Measurements from ENCODE around the gene HOXD12. TPM values are rescaled to one million over a fixed set of nuclear protein-coding genes. Genes with fewer than 3 reads are reported as not detected.
A peak's percentile ranks its signal among the peaks of the same experiment; 100 is the strongest.

The HOXD12 gene
- total RNA-seq, 1 experiment from 2014 or later, result not detected

DNA sequence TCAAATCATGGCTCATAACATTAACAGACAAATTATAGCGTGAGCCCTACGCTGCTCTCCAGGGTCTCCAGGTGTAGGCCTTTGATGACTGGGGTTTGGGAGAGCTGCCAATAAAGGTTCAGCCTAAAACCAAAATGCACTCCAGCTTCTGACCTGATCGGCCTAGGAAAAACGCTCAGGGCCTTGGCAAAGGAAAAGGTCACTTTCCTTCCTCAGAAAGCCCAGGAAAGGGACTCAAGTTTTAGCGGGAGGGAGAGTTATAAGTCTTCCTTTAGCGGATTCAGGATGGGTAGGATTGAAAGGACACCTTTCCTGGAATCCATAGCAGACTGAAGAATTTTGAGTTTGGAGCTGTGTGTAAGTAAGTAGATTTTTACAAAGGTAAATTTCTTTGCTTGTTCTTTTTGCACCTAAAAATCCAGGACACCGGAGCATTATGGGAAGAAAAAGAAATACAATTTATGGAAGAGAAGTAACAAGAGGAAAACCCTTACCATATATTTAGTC is 24.6 kb upstream of the HOXD12 start:
- H3K27me3 ChIP-seq (ENCODE audit: insufficient read depth, low read depth), result peaks cover 79% of the 10 kb centered on the region
- CTCF ChIA-PET, result no interaction called here

DNA sequence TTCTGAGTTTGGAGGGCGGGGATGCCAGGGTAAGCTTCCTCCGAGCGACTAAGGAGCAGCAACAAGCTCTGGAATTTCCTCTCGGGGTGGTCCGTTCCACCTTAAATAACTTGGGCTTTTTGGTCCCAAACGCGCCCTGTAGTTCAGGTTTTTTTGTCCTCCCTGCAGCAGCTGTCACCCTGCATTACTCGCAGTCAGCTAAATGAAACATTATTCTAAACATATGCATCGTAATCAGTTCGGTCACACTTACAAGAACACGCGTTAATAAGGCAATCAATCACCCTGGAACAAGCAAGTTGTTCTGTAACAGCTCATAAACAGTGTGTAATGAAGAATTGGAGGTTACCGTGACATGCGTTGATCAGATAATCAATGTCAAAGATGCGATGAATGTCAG is 24.1 kb upstream of the HOXD12 start:
- H3K4me1 ChIP-seq (replicated peaks; ENCODE audit: insufficient read depth), result no peaks in the 10 kb centered on the region
- no peak overlapping the region for H3K4me3 ChIP-seq
- H3K4me2 ChIP-seq, result 0 out of 2 replicates have a peak overlapping the region, but pooled peaks have one; percentile 0
- intact Hi-C loops (cut with micrococcal nuclease; ENCODE audit: unreplicated experiment), result no loop called here
- DNase-seq, result no peak
- no peaks in the 10 kb centered on the region for H4K20me1 ChIP-seq (ENCODE audit: insufficient read depth)
- BruUV-seq (replicated peaks), result no TSS peak
- H3K79me2 ChIP-seq (ENCODE audit: low read depth), result no peaks in the 10 kb centered on the region
- H3F3A ChIP-seq (ENCODE audit: insufficient read depth, low read depth), result no peaks in the 10 kb centered on the region
- no peak overlapping the region for H2AFZ ChIP-seq
- ChIA-PET POLR2A (ENCODE audit: unreplicated experiment) (no interaction called here), CTCF (no interaction called here)
- TF ChIP-seq, protein P1, sequence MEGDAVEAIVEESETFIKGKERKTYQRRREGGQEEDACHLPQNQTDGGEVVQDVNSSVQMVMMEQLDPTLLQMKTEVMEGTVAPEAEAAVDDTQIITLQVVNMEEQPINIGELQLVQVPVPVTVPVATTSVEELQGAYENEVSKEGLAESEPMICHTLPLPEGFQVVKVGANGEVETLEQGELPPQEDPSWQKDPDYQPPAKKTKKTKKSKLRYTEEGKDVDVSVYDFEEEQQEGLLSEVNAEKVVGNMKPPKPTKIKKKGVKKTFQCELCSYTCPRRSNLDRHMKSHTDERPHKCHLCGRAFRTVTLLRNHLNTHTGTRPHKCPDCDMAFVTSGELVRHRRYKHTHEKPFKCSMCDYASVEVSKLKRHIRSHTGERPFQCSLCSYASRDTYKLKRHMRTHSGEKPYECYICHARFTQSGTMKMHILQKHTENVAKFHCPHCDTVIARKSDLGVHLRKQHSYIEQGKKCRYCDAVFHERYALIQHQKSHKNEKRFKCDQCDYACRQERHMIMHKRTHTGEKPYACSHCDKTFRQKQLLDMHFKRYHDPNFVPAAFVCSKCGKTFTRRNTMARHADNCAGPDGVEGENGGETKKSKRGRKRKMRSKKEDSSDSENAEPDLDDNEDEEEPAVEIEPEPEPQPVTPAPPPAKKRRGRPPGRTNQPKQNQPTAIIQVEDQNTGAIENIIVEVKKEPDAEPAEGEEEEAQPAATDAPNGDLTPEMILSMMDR (conservative IDR thresholded peaks at IDR 0.05), result no peak
- no peak for TF ChIP-seq EZH2 (IDR thresholded peaks at IDR 0.05; ENCODE audit: low read depth)
- no peaks in the 10 kb centered on the region for H3K36me3 ChIP-seq (ENCODE audit: low read depth)
- H3K27me3 ChIP-seq (ENCODE audit: insufficient read depth, low read depth), result peaks cover 79% of the 10 kb centered on the region
- H3K9me2 ChIP-seq (ENCODE audit: insufficient read depth), result no peaks in the 10 kb centered on the region
- no peak overlapping the region for H3K27ac ChIP-seq
- H3K9me3 ChIP-seq (ENCODE audit: insufficient read depth, low read depth), result no peaks in the 10 kb centered on the region

More for the DNA sequence above, 24.6 kb upstream of the HOXD12 start:
- BruUV-seq (replicated peaks), result no TSS peak
- no peak for TF ChIP-seq EZH2 (IDR thresholded peaks at IDR 0.05; ENCODE audit: low read depth)
- TF ChIP-seq, protein P1 (conservative IDR thresholded peaks at IDR 0.05), result no peak
- H3K9me2 ChIP-seq (ENCODE audit: insufficient read depth), result no peaks in the 10 kb centered on the region
- H2AFZ ChIP-seq, result no peak overlapping the region
- H3K27ac ChIP-seq, result no peak overlapping the region
- no peaks in the 10 kb centered on the region for H3F3A ChIP-seq (ENCODE audit: insufficient read depth, low read depth)
- no peaks in the 10 kb centered on the region for H4K20me1 ChIP-seq (ENCODE audit: insufficient read depth)
- H3K4me1 ChIP-seq (replicated peaks; ENCODE audit: insufficient read depth), result no peaks in the 10 kb centered on the region
- DNase-seq, result no peak
- POLR2A ChIA-PET (ENCODE audit: unreplicated experiment), result no interaction called here
- no peaks in the 10 kb centered on the region for H3K36me3 ChIP-seq (ENCODE audit: low read depth)
- H3K4me3 ChIP-seq, result no peak overlapping the region
- H3K9me3 ChIP-seq (ENCODE audit: insufficient read depth, low read depth), result no peaks in the 10 kb centered on the region
- no peaks in the 10 kb centered on the region for H3K79me2 ChIP-seq (ENCODE audit: low read depth)
- 0 out of 2 replicates have a peak overlapping the region, but pooled peaks have one; percentile 0 for H3K4me2 ChIP-seq
- intact Hi-C loops (cut with micrococcal nuclease; ENCODE audit: unreplicated experiment), result no loop called here

DNA sequence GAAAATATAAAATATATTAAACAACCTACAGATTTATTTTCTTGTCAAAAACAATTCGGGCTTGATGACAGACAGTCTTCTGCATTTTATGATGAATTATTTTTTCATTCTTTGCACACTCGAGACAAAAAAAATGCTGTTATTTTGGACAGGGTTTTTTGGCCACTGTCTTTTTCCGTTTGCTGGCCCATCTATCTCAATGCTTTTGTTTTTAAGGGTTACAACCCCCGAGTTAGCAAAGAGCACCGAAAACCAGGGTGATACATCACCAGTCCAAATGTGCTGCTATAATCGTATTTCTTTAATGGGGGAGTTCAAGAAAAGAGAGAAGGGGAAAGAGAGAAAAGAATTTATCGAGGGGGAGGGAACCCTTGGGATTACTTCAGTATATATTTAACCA is 23.5 kb upstream of the HOXD12 start:
- POLR2A ChIA-PET (ENCODE audit: unreplicated experiment), result no interaction called here

More for the DNA sequence above, 23.5 kb upstream of the HOXD12 start:
- TF ChIP-seq EZH2 (IDR thresholded peaks at IDR 0.05; ENCODE audit: low read depth), result no peak
- TF ChIP-seq, protein P1 (conservative IDR thresholded peaks at IDR 0.05), result no peak
- no peak for DNase-seq
- Histone ChIP-seq H3K36me3 (ENCODE audit: low read depth) (no peaks in the 10 kb centered on the region), H3K27ac (no peak overlapping the region), H4K20me1 (ENCODE audit: insufficient read depth) (no peaks in the 10 kb centered on the region), H3K4me2 (no peak overlapping the region), H3K4me1 (replicated peaks; ENCODE audit: insufficient read depth) (no peaks in the 10 kb centered on the region), H2AFZ (no peak overlapping the region), H3K9me3 (ENCODE audit: insufficient read depth, low read depth) (no peaks in the 10 kb centered on the region; the same call in 1 of the 2 replicates), H3K4me3 (no peak overlapping the region), H3K79me2 (ENCODE audit: low read depth) (no peaks in the 10 kb centered on the region), H3F3A (ENCODE audit: insufficient read depth, low read depth) (no peaks in the 10 kb centered on the region), H3K27me3 (ENCODE audit: insufficient read depth, low read depth) (peaks cover 76% of the 10 kb centered on the region), H3K9me2 (ENCODE audit: insufficient read depth) (no peaks in the 10 kb centered on the region)
- CTCF ChIA-PET, result no interaction called here
- no TSS peak for BruUV-seq (replicated peaks)
- intact Hi-C loops (cut with micrococcal nuclease; ENCODE audit: unreplicated experiment), result no loop called here
